Neural cell (in vitro differentiated cells): ENCODE data around the gene LMO3. TPM values are rescaled to one million over a fixed set of nuclear protein-coding genes. Genes with fewer than 3 reads are reported as not detected.

Experiments
- H2AFZ ChIP-seq: fragments of 200-600, 300-800 bp; sonication (generic), shearing (Covaris generic); 2 replicates; pipeline ENCODE4 v1.6.0; 2014; ENCODE audit warnings: low read depth, mild to moderate bottlenecking, antibody characterized with exemption, low read length, moderate library complexity
- H3F3A ChIP-seq: fragments of 200-600 bp; shearing (Covaris generic); 2 replicates; pipeline ENCODE4 v1.6.1; 2016; ENCODE audit warnings: mild to moderate bottlenecking, moderate library complexity, mixed read lengths, antibody characterized with exemption, low read length; ENCODE audit not compliant: insufficient read depth, poor library complexity, severe bottlenecking
- H3K27ac ChIP-seq: fragments of 200-600, 300-800 bp; sonication (generic), shearing (Covaris generic); 2 replicates; pipeline ENCODE4 v1.5.1; 2014; ENCODE audit warnings: mild to moderate bottlenecking, low read length, moderate library complexity
- H3K27me3 ChIP-seq: fragments of 300-800, 200-600 bp; sonication (generic), shearing (Covaris generic); 2 replicates; pipeline ENCODE4 v1.6.0; 2014; ENCODE audit warnings: mild to moderate bottlenecking, low read depth, low read length, moderate library complexity; ENCODE audit not compliant: insufficient read depth
- H3K36me3 ChIP-seq: fragments of 300-800, 200-600 bp; sonication (generic), shearing (Covaris generic); 2 replicates; pipeline ENCODE4 v1.5.1; 2014; ENCODE audit warnings: mild to moderate bottlenecking, antibody characterized with exemption, low read length, moderate library complexity; ENCODE audit not compliant: insufficient read depth
- H3K4me2 ChIP-seq: fragments of 300-800, 200-600 bp; sonication (generic), shearing (Covaris generic); 2 replicates; pipeline ENCODE4 v1.6.0; 2014; ENCODE audit warnings: mild to moderate bottlenecking, low read length
- H3K4me3 ChIP-seq: fragments of 300-800, 200-600 bp; sonication (generic), shearing (Covaris generic); 2 replicates; pipeline ENCODE4 v1.5.1; 2014; ENCODE audit warnings: mild to moderate bottlenecking, low read length, moderate library complexity
- H3K79me2 ChIP-seq: fragments of 200-600 bp; shearing (Covaris generic); replicated peaks from 2 replicates; pipeline ENCODE4 v1.6.0; 2014; ENCODE audit warnings: mild to moderate bottlenecking, low read length, moderate library complexity; ENCODE audit not compliant: insufficient read depth
- H3K9ac ChIP-seq: fragments of 300-800, 200-600 bp; sonication (generic), shearing (Covaris generic); 2 replicates; pipeline ENCODE4 v1.6.1; 2016; ENCODE audit warnings: mild to moderate bottlenecking, low read length, mixed read lengths
- H3K9me2 ChIP-seq: fragments of 200-600 bp; shearing (Covaris generic); 2 replicates; pipeline ENCODE4 v1.6.1; 2016; ENCODE audit warnings: mild to moderate bottlenecking, low read length, mixed read lengths; ENCODE audit not compliant: insufficient read depth
- H3K9me3 ChIP-seq: fragments of 200-600, 300-800 bp; sonication (generic), shearing (Covaris generic); 2 replicates; pipeline ENCODE4 v1.6.1; 2016; ENCODE audit warnings: mild to moderate bottlenecking, mixed run types, low read length, moderate library complexity, mixed read lengths
- H4K20me1 ChIP-seq: fragments of 200-600 bp; shearing (Covaris generic); 2 replicates; pipeline ENCODE4 v1.6.1; 2016; ENCODE audit warnings: mild to moderate bottlenecking, mixed run types; ENCODE audit not compliant: insufficient read depth
- CTCF ChIP-seq: fragments of 450-650 bp; IDR thresholded peaks from 2 replicates; pipeline ENCODE4 v1.5.1; 2014; ENCODE audit warnings: antibody characterized with exemption, mild to moderate bottlenecking, moderate library complexity; ENCODE audit not compliant: poor library complexity, severe bottlenecking
- EP300 ChIP-seq: fragments of 450-650 bp; conservative IDR thresholded peaks from 2 replicates; pipeline ENCODE4 v1.6.1; 2014; ENCODE audit warnings: antibody characterized with exemption, mild to moderate bottlenecking, moderate library complexity; ENCODE audit not compliant: poor library complexity, severe bottlenecking
- EZH2 ChIP-seq: fragments of 200-600, 300-800 bp; shearing (Covaris generic), sonication (generic); IDR thresholded peaks from 2 replicates; pipeline ENCODE4 v1.6.1; 2014; ENCODE audit warnings: antibody characterized with exemption, low read length, borderline replicate concordance, mild to moderate bottlenecking; ENCODE audit not compliant: insufficient read depth, poor library complexity, severe bottlenecking
- MXI1 ChIP-seq: fragments of 450-650 bp; conservative IDR thresholded peaks from 2 replicates; pipeline ENCODE4 v1.6.1; 2014; ENCODE audit warnings: antibody characterized with exemption, mild to moderate bottlenecking; ENCODE audit not compliant: poor library complexity, severe bottlenecking
- POLR2AphosphoS5 ChIP-seq: IDR thresholded peaks from 2 replicates; pipeline ENCODE4 v1.6.1; 2012
- RAD21 ChIP-seq: fragments of 450-650 bp; conservative IDR thresholded peaks from 2 replicates; pipeline ENCODE4 v1.6.1; 2014; ENCODE audit warnings: antibody characterized with exemption, mild to moderate bottlenecking, moderate library complexity
- REST ChIP-seq: IDR thresholded peaks from 2 replicates; pipeline ENCODE4 v1.6.1; 2012; ENCODE audit warnings: borderline replicate concordance
- SMC3 ChIP-seq: fragments of 450-650 bp; conservative IDR thresholded peaks from 2 replicates; pipeline ENCODE4 v1.6.1; 2014; ENCODE audit warnings: antibody characterized with exemption, mild to moderate bottlenecking, moderate library complexity; ENCODE audit not compliant: poor library complexity
- TAF1 ChIP-seq: IDR thresholded peaks from 2 replicates; pipeline ENCODE4 v1.6.1; 2012; ENCODE audit warnings: low read depth
- polyA plus RNA-seq: library from polyadenylated mRNA; depleted of rRNA; stranded (reverse); fragments of >200 nt; gene quantifications from 2 replicates; pipeline ENCODE4 v1.2.3, GENCODE V29; 2014

Gene LMO3
- polyA plus RNA-seq, 1 donor from 2014 or later: 42.8 TPM

- Histone ChIP-seq H3K36me3 (peaks cover 6% of the 10 kb centered on the region), H3K9ac (no peak overlapping the region), H3K4me3 (no peak overlapping the region), H3K27me3 (no peaks in the 10 kb centered on the region), H3K9me3 (no peaks in the 10 kb centered on the region), H2AFZ (no peak overlapping the region), H3K79me2 (no peaks in the 10 kb centered on the region), H3K27ac (no peak overlapping the region), H3K4me2 (no peak overlapping the region), H3K9me2 (no peaks in the 10 kb centered on the region), H3F3A (no peaks in the 10 kb centered on the region), H4K20me1 (no peaks in the 10 kb centered on the region)
- TF ChIP-seq EZH2 (no peak), MXI1 (no peak), EP300 (no peak), REST (no peak), CTCF (no peak), POLR2AphosphoS5 (no peak), TAF1 (no peak), SMC3 (no peak), RAD21 (no peak)
Observed at GRCh38 chr12:16560273-16560672, 45.7 kb downstream of the LMO3 start.

- TF ChIP-seq TAF1 (no peak), CTCF (no peak)
- Histone ChIP-seq H3F3A (no peaks in the 10 kb centered on the region), H2AFZ (no peak overlapping the region), H3K9ac (no peak overlapping the region), H3K27me3 (no peaks in the 10 kb centered on the region), H4K20me1 (no peaks in the 10 kb centered on the region), H3K9me2 (no peaks in the 10 kb centered on the region), H3K4me3 (no peak overlapping the region), H3K27ac (no peak overlapping the region), H3K79me2 (no peaks in the 10 kb centered on the region), H3K9me3 (no peaks in the 10 kb centered on the region), H3K36me3 (peaks cover 6% of the 10 kb centered on the region), H3K4me2 (no peak overlapping the region)
Observed at GRCh38 chr12:16555630-16556029, 50.3 kb downstream of the LMO3 start.
